OCI-LY3 (cell line): ENCODE results near the gene HAUS6.

Experiments
- CTCF ChIP-seq: fragments of 200-600, 300-600 bp; sonication (generic); IDR thresholded peaks from 2 replicates; pipeline ENCODE4 v1.5.1; 2014; ENCODE audit warnings: antibody characterized with exemption, low read length, low read depth
- EZH2phosphoT487 ChIP-seq: fragments of 200-600 bp; shearing (Covaris generic); IDR thresholded peaks from 2 replicates; pipeline ENCODE4 v1.6.1; 2018; ENCODE audit warnings: antibody characterized with exemption, mixed run types, low read depth

- TF ChIP-seq CTCF, result no peak
- TF ChIP-seq EZH2phosphoT487, result no peak
Measured at GRCh38 chr9:19122490-19123042, 19.9 kb upstream of the HAUS6 start.
